ENCODE data around the gene IGIP.
A peak's percentile ranks its signal among the peaks of the same experiment; 100 is the strongest.

The IGIP gene

DNA sequence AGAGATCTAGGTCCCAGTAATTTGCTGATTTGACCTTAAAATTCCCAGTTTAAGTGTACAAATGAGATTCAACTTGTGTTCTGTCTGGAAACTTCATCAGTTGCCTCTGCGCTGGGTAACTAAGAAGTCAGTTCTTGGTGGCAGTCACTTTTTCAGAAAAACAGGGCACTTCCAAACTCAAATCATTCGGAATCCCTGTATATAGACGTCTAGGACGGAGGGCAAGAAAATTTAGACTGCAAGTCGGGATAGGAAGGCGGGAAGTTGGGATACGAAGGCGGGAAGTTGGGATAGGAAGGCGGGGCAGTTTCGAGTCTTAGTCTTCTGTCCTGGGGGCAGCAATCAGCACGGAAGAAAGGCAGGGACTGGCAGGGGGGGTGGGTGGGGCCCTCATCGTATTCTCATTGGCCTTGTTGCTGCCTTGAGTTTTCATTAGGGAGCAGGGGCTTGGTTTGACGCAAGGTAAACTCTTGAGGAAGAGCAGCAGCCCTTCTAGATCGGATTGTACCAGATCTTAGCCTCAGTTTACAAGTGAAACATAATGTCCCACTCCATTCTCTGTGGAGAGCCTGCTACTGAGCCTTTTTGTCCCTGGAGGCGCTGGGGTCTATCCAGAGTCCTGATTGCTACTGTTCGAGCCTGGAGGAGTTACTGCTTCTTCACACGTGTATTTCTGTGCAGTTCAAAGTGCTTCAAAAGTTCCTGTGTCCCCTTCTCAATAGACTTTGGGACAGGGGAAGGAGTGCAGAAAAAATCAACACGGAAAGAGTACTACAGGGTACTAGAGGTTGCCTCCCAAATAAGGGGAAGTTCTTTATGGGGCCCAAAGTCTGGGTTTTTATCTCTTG, 14.5 kb upstream of the IGIP start:
- DNase-seq (ENCODE audit: low read depth), result no peak

DNA sequence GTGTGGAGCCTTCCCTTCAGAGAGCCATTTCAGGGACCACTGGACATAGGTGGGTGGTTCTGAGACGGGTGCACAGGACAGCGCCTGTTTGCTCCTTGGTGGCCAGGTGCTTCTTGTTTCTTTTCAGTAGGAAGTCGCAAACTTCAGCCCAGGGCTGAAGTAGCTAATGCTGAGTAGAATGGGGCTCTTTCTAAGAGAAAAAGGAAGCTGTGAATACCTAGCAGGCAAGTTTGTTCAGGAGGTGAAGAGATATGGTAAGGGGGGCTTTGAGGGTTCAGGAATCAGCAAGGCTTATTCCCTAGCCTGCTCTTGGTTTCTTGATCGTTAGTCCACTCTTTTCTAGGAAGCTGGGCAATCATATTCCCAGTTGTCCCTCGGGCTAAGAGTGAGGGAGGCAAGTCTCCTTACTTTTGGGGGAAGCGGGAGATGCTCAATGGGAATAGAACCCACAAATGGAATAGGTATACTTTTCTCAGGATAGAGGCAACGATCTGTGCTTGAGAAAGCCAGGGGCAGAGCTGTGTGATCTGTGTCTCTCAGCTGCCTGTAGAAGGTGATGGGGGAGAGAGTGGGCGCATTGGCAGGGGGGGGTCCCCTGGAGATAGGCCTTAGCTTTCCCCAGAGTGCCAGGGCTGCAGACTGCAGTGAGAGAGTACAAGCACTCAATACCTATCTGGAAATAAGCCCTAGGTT, 13.7 kb upstream of the IGIP start:
- no peak for DNase-seq (ENCODE audit: low read depth)

DNA sequence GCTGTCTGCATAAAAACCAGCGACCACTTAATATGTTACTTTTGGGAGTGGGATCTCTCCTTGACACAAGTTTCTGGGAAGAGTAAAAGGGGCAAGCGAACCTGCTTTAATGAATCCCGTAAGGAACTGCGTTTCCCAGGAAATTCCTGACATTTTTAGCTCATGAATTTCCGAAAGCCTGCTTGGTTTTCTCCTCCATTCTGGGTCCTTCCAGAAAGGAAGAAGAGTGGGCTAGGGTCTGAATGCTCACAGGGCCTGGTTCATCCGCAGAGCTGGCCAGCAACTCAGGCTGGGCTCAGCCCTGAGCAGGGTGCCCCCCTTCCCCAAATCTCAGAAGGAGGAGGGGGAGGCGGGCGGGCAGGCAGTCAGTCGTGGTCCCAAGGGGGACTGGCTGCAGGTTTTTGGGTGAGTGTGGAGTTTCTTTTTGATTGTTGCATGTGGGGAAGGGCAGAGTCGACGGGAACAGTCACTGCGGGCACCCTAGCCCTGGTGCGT, 13.0 kb upstream of the IGIP start:
- no peak for DNase-seq (ENCODE audit: low read depth)

DNA sequence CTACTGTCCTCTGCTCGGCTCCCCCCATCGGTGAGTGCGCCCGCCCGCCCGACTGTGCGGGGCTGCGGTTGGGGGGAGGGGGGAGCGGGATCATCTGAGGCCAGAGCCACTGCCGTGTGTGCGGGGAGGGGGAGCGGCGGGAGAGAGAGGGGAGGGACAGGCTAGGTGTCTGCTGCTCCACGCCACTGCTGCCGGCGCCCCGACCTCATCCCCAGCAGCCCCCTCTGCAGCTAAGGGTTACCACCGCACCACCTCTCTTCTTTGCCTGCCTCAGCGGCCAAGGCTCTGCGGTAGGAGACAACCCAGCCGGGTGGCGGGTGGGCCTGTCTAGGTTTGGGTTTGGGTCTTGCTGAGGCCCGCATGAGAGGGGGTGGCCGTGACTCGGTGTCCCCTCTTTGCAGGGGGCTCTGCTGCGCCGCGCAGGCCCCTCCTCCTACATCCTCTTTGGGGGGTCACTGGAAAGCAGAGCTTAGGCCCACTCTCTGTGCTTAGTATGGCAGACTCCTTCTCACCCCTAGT, 12.5 kb upstream of the IGIP start:
- DNase-seq (ENCODE audit: low read depth), result no peak

DNA sequence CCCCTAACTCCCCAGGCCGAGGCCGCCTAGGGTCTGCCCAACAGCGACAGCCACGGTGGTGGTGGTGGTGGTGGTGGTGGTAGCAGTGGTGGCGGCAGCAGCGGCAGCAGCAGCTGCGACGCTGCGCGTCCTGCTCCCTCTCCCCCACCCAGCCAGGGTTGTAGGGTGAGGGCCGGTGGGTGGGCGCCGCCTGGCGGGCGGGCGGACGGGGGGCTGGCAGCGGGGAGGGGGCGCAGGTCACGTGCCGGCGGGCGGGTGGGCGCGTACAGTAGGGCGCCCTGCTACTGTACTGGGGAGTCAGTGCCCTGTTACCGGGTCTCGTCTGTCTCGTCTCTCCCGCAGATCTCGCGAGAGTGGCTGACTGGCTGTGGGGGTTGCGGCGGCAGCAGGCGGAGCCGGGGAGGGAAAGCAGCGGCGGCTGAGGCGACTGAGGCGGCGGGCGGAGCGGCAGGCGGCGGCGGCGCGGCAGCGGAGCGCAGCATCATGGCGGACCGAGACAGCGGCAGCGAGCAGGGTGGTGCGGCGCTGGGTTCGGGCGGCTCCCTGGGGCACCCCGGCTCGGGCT, 12.0 kb upstream of the IGIP start, which contains the start of gene PURA:
TSS of gene PURA (plus strand) at position 411 of the 565 bp plus-strand sequence. CDS start at position 484, 73 bp downstream.
- DNase-seq (ENCODE audit: low read depth), result peak; percentile 79

DNA sequence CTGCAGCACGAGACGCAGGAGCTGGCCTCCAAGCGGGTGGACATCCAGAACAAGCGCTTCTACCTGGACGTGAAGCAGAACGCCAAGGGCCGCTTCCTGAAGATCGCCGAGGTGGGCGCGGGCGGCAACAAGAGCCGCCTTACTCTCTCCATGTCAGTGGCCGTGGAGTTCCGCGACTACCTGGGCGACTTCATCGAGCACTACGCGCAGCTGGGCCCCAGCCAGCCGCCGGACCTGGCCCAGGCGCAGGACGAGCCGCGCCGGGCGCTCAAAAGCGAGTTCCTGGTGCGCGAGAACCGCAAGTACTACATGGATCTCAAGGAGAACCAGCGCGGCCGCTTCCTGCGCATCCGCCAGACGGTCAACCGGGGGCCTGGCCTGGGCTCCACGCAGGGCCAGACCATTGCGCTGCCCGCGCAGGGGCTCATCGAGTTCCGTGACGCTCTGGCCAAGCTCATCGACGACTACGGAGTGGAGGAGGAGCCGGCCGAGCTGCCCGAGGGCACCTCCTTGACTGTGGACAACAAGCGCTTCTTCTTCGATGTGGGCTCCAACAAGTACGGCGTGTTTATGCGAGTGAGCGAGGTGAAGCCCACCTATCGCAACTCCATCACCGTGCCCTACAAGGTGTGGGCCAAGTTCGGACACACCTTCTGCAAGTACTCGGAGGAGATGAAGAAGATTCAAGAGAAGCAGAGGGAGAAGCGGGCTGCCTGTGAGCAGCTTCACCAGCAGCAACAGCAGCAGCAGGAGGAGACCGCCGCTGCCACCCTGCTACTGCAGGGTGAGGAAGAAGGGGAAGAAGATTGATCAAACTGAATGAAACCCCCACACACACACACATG, 11.2 kb upstream of the IGIP start:
- DNase-seq (ENCODE audit: low read depth), result peak; percentile 13

DNA sequence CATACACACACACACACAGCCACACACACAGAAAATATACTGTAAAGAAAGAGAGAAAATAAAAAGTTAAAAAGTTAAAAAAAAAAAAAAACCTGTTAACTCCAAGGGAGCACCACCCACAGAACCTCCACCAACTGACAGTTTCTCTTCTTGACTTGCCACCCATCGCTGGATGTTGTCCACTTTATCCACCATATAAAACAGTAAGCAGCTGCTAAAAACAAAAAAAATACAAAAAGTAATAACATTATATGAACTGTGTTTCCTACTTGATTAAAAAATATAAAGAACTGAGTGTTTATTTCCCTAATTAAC, 10.6 kb upstream of the IGIP start:
- DNase-seq (ENCODE audit: low read depth), result no peak

DNA sequence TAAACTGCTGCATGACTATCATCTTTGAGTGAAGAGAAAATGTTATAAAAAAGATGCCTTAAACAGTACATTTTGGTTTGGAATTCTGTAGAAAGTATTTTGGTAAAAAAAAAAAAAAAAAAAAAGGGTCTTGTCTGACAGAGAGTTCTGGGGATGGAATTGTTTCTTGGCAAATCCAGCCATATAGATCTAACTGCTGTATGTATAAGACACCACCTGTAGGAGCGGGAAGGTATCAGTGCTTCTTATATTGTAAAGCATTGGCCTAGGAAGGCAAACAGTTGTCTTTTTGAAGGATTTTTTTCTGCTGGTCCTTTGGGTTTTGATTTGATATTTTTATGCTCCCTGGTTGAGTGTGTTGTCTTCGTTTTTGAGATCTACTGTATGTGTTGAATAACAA, 9.0 kb upstream of the IGIP start:
- DNase-seq (ENCODE audit: low read depth), result no peak

DNA sequence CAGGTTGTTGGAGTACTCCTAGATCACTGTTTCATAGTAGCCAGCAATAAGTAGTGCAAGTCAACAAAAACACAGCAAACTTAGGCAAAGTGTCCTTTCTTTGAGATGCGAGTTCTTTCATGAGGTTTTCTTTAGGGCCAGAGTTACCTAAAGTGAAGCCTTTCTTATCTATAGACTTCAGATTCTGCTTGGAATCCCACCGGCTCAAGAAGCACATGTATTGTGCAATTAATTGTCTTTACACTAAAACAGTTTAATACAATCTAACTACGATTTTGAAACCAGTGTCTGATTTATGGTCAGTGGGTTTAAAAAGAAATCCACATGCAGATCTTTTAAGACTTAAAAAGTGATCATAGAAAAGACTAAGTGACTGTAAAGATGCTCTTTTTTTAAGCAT, 8.2 kb upstream of the IGIP start:
- DNase-seq (ENCODE audit: low read depth), result no peak

DNA sequence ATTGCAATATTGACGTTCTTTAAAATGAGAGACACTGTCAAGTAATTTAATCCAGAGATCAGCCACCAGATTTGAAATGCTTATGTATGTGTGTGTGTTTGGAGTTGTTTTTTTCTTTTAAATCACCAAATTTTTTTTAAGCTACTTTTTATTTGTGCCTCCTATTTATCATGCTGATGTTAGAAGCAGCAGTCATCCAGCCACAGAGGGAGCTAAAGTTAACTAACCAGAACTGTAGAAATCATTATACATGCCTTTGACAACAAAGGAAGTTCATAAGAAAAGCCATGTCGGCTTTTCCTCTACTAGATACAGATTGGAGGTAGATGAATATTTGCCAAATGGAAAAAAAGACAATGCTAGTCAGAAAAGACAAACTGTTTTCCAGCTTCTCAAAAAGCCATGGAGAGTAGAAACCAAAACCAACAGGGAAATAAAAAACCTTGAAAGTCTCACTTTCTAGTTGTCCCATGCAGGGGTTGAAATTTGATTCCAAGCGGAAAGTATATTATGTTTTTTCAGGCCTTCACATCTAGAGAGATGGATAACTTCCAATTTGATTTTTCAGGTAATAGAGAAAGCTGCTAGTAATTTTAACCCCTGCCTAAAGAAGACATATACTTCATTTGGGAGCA, 7.3 kb upstream of the IGIP start:
- no peak for DNase-seq (ENCODE audit: low read depth)

DNA sequence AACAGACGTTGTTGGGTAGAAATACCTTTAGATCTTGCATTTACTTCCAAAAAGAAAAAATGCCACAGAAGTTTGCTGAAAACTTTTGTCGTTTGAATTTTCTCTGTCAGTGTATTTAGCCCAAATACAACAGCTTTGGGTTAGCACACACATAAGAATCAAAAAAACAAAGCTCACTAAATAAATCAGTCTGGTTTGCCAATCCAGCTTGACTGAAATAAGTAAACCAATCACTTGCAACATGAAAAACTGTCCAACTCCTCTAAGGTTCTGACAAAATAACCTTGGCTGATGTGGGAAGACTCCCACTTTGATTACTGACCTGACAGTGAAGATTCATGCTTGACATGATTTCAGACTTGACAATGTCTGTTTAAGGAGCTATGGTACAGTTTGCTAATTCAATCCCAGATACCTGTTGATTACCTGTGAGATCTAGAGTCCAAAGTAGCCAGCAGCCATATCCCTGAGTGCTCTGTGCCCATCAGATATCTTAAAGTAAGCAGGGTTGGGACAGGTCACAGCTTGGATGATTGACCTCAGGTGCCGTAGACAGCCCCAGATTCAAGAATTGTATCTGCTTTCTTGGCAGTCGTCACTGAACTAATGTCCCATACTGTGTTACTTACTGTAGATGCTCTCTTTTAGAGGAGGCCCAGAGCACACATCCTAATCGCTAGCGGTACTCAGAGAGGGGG, 727 bp downstream of the IGIP start:
- DNase-seq (ENCODE audit: low read depth), result no peak

DNA sequence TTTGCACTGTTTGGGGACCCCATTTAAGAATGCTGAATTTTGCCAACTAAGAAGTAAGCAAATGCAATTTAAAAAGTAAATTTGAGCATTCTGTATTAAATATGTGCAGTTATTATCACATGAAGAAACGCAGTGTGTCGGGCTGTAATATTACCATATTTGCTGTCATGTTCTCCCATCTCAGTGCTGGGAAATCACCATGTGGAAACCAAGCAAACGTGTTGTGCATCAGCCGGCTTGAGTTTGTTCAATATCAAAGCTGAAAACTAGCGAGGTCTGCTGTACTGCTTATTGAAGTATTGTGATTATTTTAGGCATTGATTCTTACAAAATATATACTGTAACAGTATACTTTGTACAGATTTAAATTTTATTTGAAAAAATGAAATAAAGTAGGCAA, 2.6 kb downstream of the IGIP start:
- DNase-seq (ENCODE audit: low read depth), result no peak

DNA sequence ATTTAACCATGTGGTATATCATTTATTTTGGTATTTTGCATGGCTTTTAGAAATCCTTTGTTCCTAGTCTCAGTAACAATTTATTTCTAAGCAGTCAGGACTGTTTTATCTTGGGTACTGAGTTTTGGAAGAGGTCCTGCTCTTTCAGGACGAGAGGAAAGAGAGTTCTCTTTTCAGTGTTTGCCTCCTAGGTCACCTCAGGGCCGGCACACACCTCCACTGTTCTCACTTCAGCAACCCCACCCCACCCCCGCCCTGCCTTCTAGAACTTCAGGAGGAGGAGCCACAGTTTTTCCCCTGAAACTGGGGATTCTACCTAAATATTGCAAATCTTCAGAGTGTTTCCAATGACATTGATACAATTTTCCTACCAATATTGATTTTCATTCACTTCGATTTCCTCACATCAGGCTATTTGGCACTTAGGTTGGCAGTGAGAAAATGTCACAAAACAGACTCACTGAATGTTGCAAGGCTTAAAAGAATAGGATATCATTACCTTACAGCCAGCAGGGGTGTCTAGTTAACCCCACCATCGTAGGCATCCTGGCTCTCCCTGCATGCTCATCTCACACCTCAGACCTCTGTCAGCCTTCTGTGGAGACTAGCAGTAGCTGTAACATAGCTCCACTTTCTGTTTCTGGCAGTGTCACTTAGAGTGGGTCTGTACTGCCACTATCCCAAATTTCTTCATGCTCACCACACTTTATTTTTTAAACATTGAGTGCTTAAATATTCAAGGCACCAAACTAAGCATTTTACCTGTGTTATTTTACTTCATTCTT, 5.4 kb downstream of the IGIP start:
- no peak for DNase-seq (ENCODE audit: low read depth)

DNA sequence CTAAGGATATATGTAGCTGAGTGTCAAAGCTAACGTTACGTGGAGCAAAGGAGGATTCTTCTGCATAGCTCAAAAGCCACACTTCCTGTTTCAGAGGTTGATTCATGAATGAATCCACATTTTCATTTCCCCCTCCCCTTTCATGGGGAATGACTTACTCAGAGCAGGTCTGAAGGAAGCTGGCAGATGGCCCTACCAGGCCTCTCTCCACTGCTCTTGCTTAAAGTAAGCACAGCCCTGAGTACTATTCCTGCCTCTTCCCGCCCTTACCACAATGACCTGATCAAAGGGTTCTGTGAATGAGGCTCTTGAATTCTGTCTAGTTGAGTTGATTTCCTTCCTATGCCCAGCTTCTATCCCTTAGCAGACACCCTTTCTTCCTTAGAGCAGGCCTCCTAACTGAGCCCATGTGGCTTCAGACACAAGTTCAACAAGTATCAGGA, 6.3 kb downstream of the IGIP start:
- DNase-seq (ENCODE audit: low read depth), result peak; percentile 48

DNA sequence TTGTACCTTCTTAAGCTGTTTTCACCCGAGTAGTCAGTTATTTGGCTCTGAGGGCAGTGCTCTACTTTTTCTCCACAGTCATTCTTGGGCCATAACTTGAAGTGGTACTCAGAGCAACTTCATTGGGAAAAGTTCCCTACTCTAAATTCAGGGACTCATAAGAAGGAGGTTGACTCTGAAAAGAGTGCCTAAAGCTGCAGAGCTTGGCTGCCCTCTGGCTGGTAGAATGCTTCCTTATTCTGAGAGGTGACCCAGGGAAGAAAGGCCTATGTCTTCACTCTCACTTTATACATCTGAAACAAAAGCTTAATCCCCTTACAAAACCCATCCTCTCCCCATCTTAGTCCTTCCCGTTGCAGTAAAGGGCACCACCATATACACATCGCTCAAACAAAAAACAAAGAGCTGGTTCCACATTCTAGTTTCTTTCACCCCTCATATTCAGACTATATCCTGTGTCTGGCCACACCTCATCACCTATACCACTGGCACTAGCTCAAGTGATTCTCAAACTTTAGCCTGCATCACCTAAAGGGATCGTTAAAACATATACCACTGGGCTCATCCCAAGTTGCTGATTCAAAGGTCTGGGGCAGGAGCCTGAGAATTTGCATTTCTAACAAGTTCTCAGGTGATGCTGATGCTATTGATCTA, 7.9 kb downstream of the IGIP start:
- no peak for DNase-seq (ENCODE audit: low read depth)

DNA sequence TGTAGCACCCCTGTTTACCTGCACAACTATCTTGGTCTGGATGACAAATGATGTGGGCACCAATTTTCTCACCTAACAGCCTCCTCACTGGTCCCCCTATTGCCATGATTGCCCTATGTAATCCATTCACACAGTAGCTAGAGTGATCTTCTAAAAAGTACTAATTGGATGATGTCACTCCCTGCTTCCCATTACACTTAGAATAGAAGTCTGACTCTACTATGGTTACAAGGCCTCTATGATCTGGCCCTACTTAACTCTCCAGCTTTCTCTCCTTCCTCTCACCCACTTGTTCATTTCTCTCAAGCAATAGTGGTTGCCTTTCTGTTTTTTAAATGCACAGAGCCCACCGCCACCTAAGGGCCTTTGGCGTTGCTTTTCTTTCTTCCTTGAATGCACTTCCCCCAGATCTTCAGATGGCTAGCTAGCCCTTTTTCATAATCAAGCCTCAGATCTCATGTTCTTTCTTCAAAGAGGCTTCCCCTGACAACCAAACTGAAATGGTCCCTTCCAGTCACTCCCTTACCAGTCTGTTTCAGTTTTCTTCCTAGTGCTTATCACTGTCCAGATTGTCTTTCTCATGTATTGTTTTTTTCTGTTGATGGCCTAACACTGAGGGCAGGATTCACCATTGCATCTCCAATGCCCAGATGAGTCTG, 8.7 kb downstream of the IGIP start:
- DNase-seq (ENCODE audit: low read depth), result no peak

DNA sequence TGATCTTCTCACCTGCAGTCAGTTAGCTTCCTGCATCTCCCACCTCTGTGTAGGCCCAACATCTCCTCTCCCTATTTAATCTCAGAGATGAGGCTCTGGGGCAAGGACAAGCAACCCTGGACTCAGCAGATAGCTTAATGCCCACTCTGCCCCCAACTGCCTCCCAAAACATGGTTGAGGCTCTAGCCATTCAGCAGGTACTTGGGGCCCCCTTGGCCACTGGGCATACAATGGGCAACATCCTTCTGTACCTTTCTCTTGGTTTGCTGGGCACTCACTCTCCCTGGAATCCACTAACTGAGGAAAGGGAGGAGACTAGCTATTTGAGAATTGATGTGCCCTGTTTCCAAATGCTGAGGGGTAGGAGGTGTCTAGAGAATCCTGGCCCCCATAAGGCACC, 9.4 kb downstream of the IGIP start:
- DNase-seq (ENCODE audit: low read depth), result no peak

DNA sequence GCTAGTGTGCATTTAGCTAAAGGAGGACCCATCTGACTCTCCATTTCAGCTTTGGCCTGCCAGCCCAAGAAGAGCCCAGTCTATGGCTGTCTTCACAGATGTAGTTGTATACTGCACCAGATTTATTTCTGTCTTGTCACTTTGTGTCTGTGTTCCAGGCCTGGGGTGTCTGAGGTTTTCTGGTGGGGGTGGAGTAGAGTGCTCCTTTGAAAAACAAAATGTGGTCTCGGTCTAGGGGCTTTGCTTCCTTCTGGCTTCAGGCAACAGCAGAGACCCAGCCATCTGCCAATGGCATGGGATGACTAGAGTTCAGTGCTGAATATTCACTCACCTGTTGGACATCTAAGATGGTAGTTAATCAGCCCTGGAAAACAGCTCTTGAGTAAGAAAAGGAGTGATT, 10.9 kb downstream of the IGIP start:
- no peak for DNase-seq (ENCODE audit: low read depth)

DNA sequence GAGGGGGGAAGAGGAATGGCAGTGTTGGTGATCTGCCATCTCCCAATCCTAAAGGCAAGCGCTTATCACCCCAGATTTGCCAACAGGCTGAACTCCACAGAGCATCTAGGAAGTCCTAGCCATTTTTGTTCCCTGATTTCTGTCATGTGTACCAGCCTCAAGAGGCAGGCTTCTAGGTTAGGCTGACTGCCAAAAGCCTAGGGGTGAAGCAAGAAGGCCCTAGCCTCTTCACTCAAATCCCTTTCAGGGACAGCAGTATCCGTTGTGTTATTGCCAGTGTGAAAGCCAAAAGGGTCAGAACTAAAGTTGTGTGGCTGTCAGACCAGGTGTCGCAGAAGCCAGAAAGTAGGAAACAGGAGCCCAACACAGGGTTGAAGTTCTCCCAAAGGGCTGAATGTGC, 14.7 kb downstream of the IGIP start:
- no peak for DNase-seq (ENCODE audit: low read depth)
